Osteoblast (primary cell): Measurements from ENCODE around the gene CPB1. TPM values are rescaled to one million over a fixed set of nuclear protein-coding genes. Genes with fewer than 3 reads are reported as not detected.

Experiments used
- DNase-seq: peaks from one replicate; pipeline ENCODE4 v3.0.0; 2011; ENCODE audit warnings: low spot score, mixed read lengths; ENCODE audit not compliant: insufficient read length; ENCODE audit errors: missing footprints
- H2AFZ ChIP-seq: 2 replicates; pipeline ENCODE4 v1.6.0; 2011; ENCODE audit warnings: mild to moderate bottlenecking, low read length
- H3K27ac ChIP-seq: 2 replicates; pipeline ENCODE4 v1.5.1; 2011; ENCODE audit warnings: mild to moderate bottlenecking, low read depth, low read length, moderate library complexity
- H3K27me3 ChIP-seq: 2 replicates; pipeline ENCODE4 v1.6.0; 2012; ENCODE audit warnings: mild to moderate bottlenecking, control low read depth, inconsistent platforms, low read length, moderate library complexity; ENCODE audit not compliant: insufficient read depth
- H3K36me3 ChIP-seq: 2 replicates; pipeline ENCODE4 v1.5.1; 2011; ENCODE audit warnings: mild to moderate bottlenecking, low read length, control low read depth, moderate library complexity; ENCODE audit not compliant: insufficient read depth
- H3K4me1 ChIP-seq: 2 replicates; pipeline ENCODE4 v1.5.1; 2011; ENCODE audit warnings: mild to moderate bottlenecking, low read length, control low read depth, moderate library complexity; ENCODE audit not compliant: insufficient read depth
- H3K4me2 ChIP-seq: 2 replicates; pipeline ENCODE4 v1.6.0; 2011; ENCODE audit warnings: mild to moderate bottlenecking, low read length; ENCODE audit not compliant: insufficient read depth
- H3K4me3 ChIP-seq: fragments of 200-600 bp; sonication (generic); 3 replicates; pipeline ENCODE4 v1.5.1; 2012; ENCODE audit warnings: mild to moderate bottlenecking, low read length, inconsistent platforms; ENCODE audit not compliant: insufficient read depth
- H3K79me2 ChIP-seq: 2 replicates; pipeline ENCODE4 v1.6.0; 2012; ENCODE audit warnings: mild to moderate bottlenecking, low read length, control low read depth, inconsistent platforms; ENCODE audit not compliant: insufficient read depth
- H3K9me3 ChIP-seq: 2 replicates; pipeline ENCODE4 v1.5.1; 2011; ENCODE audit warnings: low read depth, low read length, control low read depth
- H4K20me1 ChIP-seq: 2 replicates; pipeline ENCODE4 v1.6.0; 2012; ENCODE audit warnings: mild to moderate bottlenecking, low read length, control low read depth; ENCODE audit not compliant: insufficient read depth
- total RNA-seq: library from RNA; depleted of rRNA; stranded (reverse); fragments of >200 nt; gene quantifications from 2 replicates; pipeline ENCODE4 v1.2.3, GENCODE V29; 2012
- TF ChIP-seq, protein P1 (sequence below): IDR thresholded peaks from 2 replicates; pipeline ENCODE4 v1.5.1; 2011; ENCODE audit warnings: mild to moderate bottlenecking, low read depth, low read length, moderate library complexity; ENCODE audit errors: extremely low read depth

Gene CPB1
- total RNA-seq, 1 donor, result 1.1 TPM

DNA sequence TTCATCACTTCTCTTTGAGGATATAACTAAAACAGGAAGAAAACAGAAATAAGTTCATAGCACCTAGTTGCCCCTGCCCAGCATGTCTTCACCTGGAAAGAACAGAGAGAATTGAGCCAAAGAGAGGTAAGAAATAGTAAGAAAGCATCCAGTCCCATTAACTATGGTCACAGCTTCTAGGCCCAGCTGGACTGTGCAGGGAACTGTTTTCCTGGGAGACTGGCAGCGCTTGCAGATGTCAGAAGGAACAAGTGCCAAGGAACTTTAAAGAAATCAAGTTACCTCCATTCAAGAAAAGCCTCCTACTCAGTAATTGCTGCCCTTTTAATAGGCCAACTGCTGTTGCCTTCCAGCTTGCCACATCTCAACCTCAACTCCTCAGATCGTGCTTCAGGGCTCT lies 17.8 kb upstream of the CPB1 start:
- H3K79me2 ChIP-seq, result no peaks in the 10 kb centered on the region
- H4K20me1 ChIP-seq, result no peaks in the 10 kb centered on the region
- H3K27me3 ChIP-seq, result peaks cover 31% of the 10 kb centered on the region
- no peaks in the 10 kb centered on the region for H3K4me1 ChIP-seq
- H3K36me3 ChIP-seq, result no peaks in the 10 kb centered on the region
- TF ChIP-seq, protein P1, sequence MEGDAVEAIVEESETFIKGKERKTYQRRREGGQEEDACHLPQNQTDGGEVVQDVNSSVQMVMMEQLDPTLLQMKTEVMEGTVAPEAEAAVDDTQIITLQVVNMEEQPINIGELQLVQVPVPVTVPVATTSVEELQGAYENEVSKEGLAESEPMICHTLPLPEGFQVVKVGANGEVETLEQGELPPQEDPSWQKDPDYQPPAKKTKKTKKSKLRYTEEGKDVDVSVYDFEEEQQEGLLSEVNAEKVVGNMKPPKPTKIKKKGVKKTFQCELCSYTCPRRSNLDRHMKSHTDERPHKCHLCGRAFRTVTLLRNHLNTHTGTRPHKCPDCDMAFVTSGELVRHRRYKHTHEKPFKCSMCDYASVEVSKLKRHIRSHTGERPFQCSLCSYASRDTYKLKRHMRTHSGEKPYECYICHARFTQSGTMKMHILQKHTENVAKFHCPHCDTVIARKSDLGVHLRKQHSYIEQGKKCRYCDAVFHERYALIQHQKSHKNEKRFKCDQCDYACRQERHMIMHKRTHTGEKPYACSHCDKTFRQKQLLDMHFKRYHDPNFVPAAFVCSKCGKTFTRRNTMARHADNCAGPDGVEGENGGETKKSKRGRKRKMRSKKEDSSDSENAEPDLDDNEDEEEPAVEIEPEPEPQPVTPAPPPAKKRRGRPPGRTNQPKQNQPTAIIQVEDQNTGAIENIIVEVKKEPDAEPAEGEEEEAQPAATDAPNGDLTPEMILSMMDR, result no peak
- no peak overlapping the region for H3K4me2 ChIP-seq
- H2AFZ ChIP-seq, result no peak overlapping the region
- H3K4me3 ChIP-seq, result no peak overlapping the region
- H3K27ac ChIP-seq, result no peak overlapping the region
- DNase-seq, result no peak
- no peaks in the 10 kb centered on the region for H3K9me3 ChIP-seq

DNA sequence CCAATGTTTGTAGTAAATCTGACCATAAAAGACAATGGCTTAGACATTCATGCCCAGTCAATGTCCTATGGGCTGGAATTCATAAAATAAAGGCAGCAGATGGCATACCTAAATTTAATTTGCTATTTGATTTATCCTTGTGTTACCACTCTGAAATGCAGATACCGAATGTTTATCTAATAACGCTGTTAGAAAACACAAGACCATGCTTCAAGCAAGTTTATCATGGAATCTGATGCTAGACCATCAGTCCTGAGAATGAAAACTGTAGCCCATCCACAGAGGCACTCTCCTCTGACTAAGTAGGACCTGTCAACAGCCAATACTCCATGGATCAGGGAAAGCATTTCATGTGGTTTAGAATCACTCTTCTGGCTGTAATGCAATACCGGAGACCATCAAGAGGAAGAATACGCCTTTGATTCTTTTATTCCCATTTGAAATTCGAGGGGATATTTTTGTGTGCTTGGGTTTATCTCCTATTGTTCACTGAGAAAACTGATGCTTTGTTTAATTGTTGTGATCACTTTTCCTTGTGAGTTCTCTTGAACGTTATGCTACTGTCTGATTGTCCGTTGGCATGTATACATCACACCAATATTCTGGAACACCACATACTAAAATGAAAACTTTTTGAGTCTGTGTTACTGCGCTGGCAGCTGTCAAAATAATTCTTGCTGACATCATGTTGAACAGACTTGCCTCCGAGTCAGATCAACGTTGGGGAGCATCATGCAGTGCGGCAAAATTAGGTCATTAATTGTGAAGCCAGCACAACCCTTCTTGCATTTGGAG lies 12.1 kb upstream of the CPB1 start:
- no peak overlapping the region for H3K4me3 ChIP-seq
- DNase-seq, result peak; percentile 10
- H3K79me2 ChIP-seq, result no peaks in the 10 kb centered on the region
- no peak overlapping the region for H3K4me2 ChIP-seq
- no peak overlapping the region for H3K27ac ChIP-seq
- H3K9me3 ChIP-seq, result no peaks in the 10 kb centered on the region
- H3K36me3 ChIP-seq, result no peaks in the 10 kb centered on the region
- H2AFZ ChIP-seq, result no peak overlapping the region
- peaks cover 5% of the 10 kb centered on the region for H3K27me3 ChIP-seq
- TF ChIP-seq, protein P1, result no peak
- no peaks in the 10 kb centered on the region for H3K4me1 ChIP-seq
- H4K20me1 ChIP-seq, result no peaks in the 10 kb centered on the region

DNA sequence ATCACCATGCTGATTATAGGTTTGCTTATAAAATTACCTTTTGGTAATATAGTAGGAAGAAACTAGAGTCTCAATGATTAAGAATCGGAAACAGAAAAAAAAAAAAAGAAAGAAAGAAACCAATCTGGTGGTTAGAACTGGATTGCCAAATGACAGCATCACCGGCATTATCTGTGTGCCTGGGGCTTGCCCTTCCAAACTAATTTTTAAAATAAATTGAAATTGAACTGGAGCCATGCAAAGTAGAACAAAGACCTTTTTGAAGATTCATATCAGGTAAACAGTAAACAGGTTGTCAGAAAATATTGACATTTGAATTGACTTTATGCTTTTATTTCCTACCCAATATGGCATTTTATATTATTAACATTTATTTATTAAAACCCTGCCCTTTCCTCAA lies 11.2 kb upstream of the CPB1 start:
- H3K9me3 ChIP-seq, result no peaks in the 10 kb centered on the region
- H3K27ac ChIP-seq, result no peak overlapping the region
- no peak overlapping the region for H3K4me3 ChIP-seq
- TF ChIP-seq, protein P1, result no peak
- no peaks in the 10 kb centered on the region for H3K79me2 ChIP-seq
- no peaks in the 10 kb centered on the region for H3K36me3 ChIP-seq
- no peaks in the 10 kb centered on the region for H3K4me1 ChIP-seq
- H3K4me2 ChIP-seq, result no peak overlapping the region
- H3K27me3 ChIP-seq, result peaks cover 5% of the 10 kb centered on the region
- no peak for DNase-seq
- no peak overlapping the region for H2AFZ ChIP-seq
- H4K20me1 ChIP-seq, result no peaks in the 10 kb centered on the region

DNA sequence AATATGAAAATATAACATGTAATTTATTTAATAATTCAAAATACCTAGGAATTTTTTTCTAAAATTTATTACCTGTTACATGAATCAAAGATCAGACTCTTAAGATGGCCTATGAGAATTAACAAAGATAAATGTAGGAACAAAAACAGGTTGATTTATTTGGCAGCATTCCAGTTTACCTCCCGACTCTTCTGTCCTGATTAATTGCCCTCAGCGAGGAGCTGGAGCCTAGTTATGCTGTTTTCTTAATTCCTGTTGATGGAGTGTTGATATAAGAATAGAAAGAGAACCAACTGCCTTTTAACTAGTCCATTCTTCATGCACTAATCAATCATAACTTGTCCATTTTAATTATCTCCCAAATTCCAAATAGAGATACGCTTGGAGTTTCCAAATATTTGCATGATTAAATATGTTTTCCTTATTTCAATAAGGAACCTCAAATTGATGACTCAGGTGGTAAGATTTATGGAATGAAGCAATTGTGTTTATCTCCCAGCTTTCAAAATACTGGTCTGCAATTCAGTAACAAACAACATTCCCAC lies 10.6 kb upstream of the CPB1 start:
- TF ChIP-seq, protein P1, result no peak
- Histone ChIP-seq H4K20me1 (no peaks in the 10 kb centered on the region), H3K9me3 (no peaks in the 10 kb centered on the region), H3K4me1 (no peaks in the 10 kb centered on the region), H3K4me3 (no peak overlapping the region), H3K4me2 (no peak overlapping the region), H3K27me3 (peaks cover 5% of the 10 kb centered on the region), H3K27ac (no peak overlapping the region), H3K79me2 (no peaks in the 10 kb centered on the region), H2AFZ (no peak overlapping the region), H3K36me3 (no peaks in the 10 kb centered on the region)
- no peak for DNase-seq
